ENCODE measurements around the gene CELF3.

DNA sequence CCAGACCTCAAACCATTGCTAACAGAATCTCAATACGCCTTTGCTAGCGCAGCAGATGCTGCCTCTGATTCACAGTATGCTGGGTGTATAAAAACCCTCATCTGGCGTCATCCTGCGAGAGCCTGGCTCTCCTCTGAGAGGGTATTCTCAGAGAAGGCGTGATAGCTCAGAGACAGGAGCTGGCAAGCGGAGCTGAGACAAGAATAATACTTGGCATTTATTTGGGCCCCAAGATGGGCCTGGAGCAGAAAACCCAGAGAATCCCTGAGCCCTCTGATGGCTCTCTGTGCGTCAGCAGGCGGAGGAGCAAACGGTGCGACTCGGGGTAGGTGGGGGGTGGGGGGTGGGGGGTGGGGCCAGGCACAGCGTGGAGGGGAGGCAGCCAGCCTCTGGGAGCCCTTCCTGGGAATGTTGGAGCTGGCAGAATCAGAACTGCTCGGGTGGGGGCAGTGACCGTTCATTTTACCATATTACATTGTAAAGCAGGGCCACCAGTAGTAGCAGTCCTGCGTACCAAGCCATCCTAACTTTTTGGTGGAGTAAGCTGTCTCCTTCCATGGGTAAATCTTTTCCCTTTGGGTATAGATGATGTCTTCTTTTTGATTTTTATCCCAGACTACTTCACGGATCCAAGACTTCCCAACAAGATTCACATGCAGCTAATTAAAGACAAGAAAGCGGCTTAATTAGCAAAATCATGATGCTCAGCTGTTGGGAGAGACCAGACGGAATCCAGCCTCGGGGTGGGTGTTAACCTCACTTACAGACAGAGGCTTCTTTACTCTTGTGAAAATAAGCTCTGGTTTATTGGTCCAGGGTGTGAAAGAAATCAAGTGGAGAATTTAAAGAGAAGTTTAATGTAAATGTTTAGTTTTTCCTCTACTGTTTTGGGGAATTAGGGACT is 11.8 kb upstream of the CELF3 start:
- TF ChIP-seq POLR2AphosphoS5 (IDR thresholded peaks at IDR 0.05) (no peak), POLR2A (IDR thresholded peaks at IDR 0.05) (no peak), EP300 (IDR thresholded peaks at IDR 0.05) (no peak)
- TF ChIP-seq, protein P1, sequence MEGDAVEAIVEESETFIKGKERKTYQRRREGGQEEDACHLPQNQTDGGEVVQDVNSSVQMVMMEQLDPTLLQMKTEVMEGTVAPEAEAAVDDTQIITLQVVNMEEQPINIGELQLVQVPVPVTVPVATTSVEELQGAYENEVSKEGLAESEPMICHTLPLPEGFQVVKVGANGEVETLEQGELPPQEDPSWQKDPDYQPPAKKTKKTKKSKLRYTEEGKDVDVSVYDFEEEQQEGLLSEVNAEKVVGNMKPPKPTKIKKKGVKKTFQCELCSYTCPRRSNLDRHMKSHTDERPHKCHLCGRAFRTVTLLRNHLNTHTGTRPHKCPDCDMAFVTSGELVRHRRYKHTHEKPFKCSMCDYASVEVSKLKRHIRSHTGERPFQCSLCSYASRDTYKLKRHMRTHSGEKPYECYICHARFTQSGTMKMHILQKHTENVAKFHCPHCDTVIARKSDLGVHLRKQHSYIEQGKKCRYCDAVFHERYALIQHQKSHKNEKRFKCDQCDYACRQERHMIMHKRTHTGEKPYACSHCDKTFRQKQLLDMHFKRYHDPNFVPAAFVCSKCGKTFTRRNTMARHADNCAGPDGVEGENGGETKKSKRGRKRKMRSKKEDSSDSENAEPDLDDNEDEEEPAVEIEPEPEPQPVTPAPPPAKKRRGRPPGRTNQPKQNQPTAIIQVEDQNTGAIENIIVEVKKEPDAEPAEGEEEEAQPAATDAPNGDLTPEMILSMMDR (IDR thresholded peaks at IDR 0.05), result no peak

Measured in suprapubic skin (tissue), 4 donors.